Measurements from ENCODE around the gene CAMK2G. TPM values are rescaled to one million over a fixed set of nuclear protein-coding genes. Genes with fewer than 3 reads are reported as not detected.

Gene CAMK2G
- total RNA-seq, 4 donors from 2014 or later: 72.0 to 131 (median 83.0) TPM

GRCh38 chr10:73902351-73902750 lies 28.0 kb upstream of the CAMK2G start:
- Histone ChIP-seq H3K36me3 (no peaks in the 10 kb centered on the region), H3K4me3 (no peak overlapping the region), H3K27me3 (no peaks in the 10 kb centered on the region), H3K4me1 (peaks cover 0 to 20% (median 6%) of the 10 kb centered on the region in 4 donors), H3K9me3 (no peaks in the 10 kb centered on the region), H3K27ac (no peak overlapping the region)
- no peak for DNase-seq
- no peak for TF ChIP-seq POLR2A (IDR thresholded peaks at IDR 0.05)
- TF ChIP-seq POLR2AphosphoS5 (IDR thresholded peaks at IDR 0.05): no peak
- no peak for TF ChIP-seq CTCF (IDR thresholded peaks at IDR 0.05)
- intact Hi-C loops (cut with DNase I; ENCODE audit: low total_unique reads) (no loop called here), in situ Hi-C loops (cut with MboI; ENCODE audit: low pct_ligation_motif_present in 1 of 4, low pct_unique_long_range_greater_than_20kb in 1 of 4, low sequenced_read_pairs in 3 of 4) (no loop called here)
- WGBS, 2 donors (ENCODE audit: low coverage in 1 of 2): 94 to 100% methylated on average over 1 to 2 of the region's 2 CpGs

- no peaks in the 10 kb centered on the region for H3K27me3 ChIP-seq
- in situ Hi-C loops (cut with MboI; ENCODE audit: low pct_ligation_motif_present in 1 of 4, low pct_unique_long_range_greater_than_20kb in 1 of 4, low sequenced_read_pairs in 3 of 4): no loop called here
- no peak for DNase-seq
- WGBS, 2 donors (ENCODE audit: low coverage in 1 of 2): 73 to 79% methylated on average over 6 of the region's 6 CpGs
- TF ChIP-seq POLR2AphosphoS5 (IDR thresholded peaks at IDR 0.05): no peak
- no peak for TF ChIP-seq POLR2A (IDR thresholded peaks at IDR 0.05)
- no peak for TF ChIP-seq CTCF (IDR thresholded peaks at IDR 0.05)
- TF ChIP-seq EP300 (IDR thresholded peaks at IDR 0.05; ENCODE audit: low read depth): no peak
- H3K4me3 ChIP-seq: no peak overlapping the region
- H3K36me3 ChIP-seq: no peaks in the 10 kb centered on the region
- no peaks in the 10 kb centered on the region for H3K9me3 ChIP-seq
- no peak overlapping the region for H3K27ac ChIP-seq
- intact Hi-C loops (cut with DNase I; ENCODE audit: low total_unique reads): no loop called here
- peaks cover 0 to 10% (median 1%) of the 10 kb centered on the region in 4 donors for H3K4me1 ChIP-seq
Observed at GRCh38 chr10:73901261-73901660, 26.9 kb upstream of the CAMK2G start.

GRCh38 chr10:73900064-73900463 lies 25.7 kb upstream of the CAMK2G start:
- intact Hi-C loops (cut with DNase I; ENCODE audit: low total_unique reads) (no loop called here), in situ Hi-C loops (cut with MboI; ENCODE audit: low pct_ligation_motif_present in 1 of 4, low pct_unique_long_range_greater_than_20kb in 1 of 4, low sequenced_read_pairs in 3 of 4) (no loop called here)
- Histone ChIP-seq H3K27me3 (no peaks in the 10 kb centered on the region), H3K4me3 (no peak overlapping the region), H3K27ac (no peak overlapping the region), H3K36me3 (no peaks in the 10 kb centered on the region), H3K9me3 (no peaks in the 10 kb centered on the region), H3K4me1 (peaks cover 0 to 6% (median 0%) of the 10 kb centered on the region in 4 donors)
- no peak for DNase-seq
- 80% methylated on average over 5 of the region's 5 CpGs; no CpG with 5 or more reads in 1 of the 2 donors for WGBS, 2 donors (ENCODE audit: low coverage in 1 of 2)
- no peak for TF ChIP-seq POLR2AphosphoS5 (IDR thresholded peaks at IDR 0.05)
- TF ChIP-seq EP300 (IDR thresholded peaks at IDR 0.05; ENCODE audit: low read depth): no peak
- no peak for TF ChIP-seq CTCF (IDR thresholded peaks at IDR 0.05)
- TF ChIP-seq POLR2A (IDR thresholded peaks at IDR 0.05): no peak

- no peaks in the 10 kb centered on the region for H3K9me3 ChIP-seq
- no peak overlapping the region for H3K27ac ChIP-seq
- no peak for DNase-seq
- intact Hi-C loops (cut with DNase I; ENCODE audit: low total_unique reads) (no loop called here), in situ Hi-C loops (cut with MboI; ENCODE audit: low pct_ligation_motif_present in 1 of 4, low pct_unique_long_range_greater_than_20kb in 1 of 4, low sequenced_read_pairs in 3 of 4) (loop anchor here in 2 of 4 donors (10.0 to 25.0 kb wide), 2 partner anchors 185 to 188 kb away; no protein-coding TSS in a partner anchor)
- no peaks in the 10 kb centered on the region for H3K36me3 ChIP-seq
- H3K27me3 ChIP-seq: no peaks in the 10 kb centered on the region
- peaks cover 0 to 6% (median 0%) of the 10 kb centered on the region in 4 donors for H3K4me1 ChIP-seq
- no peak overlapping the region for H3K4me3 ChIP-seq
- WGBS, 2 donors (ENCODE audit: low coverage in 1 of 2): 45 to 66% methylated on average over 3 to 4 of the region's 4 CpGs
- TF ChIP-seq POLR2AphosphoS5 (IDR thresholded peaks at IDR 0.05) (no peak), EP300 (IDR thresholded peaks at IDR 0.05; ENCODE audit: low read depth) (no peak), POLR2A (IDR thresholded peaks at IDR 0.05) (no peak), CTCF (IDR thresholded peaks at IDR 0.05) (no peak)
Observed at GRCh38 chr10:73899423-73899822, 25.1 kb upstream of the CAMK2G start.
